Measurements from ENCODE around the gene ZNF319. TPM values are rescaled to one million over a fixed set of nuclear protein-coding genes. Genes with fewer than 3 reads are reported as not detected.

Gene ZNF319
- total and polyA plus RNA-seq, 8 donors = 1.4 to 11.0 (median 2.7) TPM; not detected in 1

DNA sequence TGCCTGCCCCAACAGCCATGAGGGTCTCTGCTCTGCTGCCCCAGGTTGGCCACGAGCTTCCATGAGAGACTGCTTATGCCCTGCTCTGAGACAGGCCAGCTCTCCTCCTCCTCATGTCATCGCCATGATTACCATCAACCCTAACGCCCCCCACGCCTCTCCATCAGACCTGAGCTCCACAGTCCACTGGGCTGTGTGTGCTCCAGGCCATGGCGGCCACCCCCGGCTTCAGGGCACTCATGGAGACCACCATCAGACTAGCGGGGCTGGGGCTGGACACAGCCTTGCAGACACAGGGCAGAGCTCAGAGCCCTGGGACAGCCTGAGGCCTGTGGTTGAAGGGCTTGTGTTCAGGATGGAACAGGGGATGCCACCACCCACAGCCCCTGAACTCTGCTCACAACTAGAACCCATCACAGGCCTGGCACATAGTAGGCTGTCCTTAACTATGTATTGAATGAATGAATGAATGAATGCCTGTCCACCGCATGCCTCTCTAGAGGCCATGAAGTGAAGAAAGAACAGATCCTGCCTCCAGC, 44.1 kb downstream of the ZNF319 start:
- no peak for TF ChIP-seq EP300 (IDR thresholded peaks at IDR 0.05)
- TF ChIP-seq, protein P1, sequence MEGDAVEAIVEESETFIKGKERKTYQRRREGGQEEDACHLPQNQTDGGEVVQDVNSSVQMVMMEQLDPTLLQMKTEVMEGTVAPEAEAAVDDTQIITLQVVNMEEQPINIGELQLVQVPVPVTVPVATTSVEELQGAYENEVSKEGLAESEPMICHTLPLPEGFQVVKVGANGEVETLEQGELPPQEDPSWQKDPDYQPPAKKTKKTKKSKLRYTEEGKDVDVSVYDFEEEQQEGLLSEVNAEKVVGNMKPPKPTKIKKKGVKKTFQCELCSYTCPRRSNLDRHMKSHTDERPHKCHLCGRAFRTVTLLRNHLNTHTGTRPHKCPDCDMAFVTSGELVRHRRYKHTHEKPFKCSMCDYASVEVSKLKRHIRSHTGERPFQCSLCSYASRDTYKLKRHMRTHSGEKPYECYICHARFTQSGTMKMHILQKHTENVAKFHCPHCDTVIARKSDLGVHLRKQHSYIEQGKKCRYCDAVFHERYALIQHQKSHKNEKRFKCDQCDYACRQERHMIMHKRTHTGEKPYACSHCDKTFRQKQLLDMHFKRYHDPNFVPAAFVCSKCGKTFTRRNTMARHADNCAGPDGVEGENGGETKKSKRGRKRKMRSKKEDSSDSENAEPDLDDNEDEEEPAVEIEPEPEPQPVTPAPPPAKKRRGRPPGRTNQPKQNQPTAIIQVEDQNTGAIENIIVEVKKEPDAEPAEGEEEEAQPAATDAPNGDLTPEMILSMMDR (IDR thresholded peaks at IDR 0.05) = no peak
- TF ChIP-seq POLR2A (IDR thresholded peaks at IDR 0.05) = no peak
- TF ChIP-seq POLR2AphosphoS5 (IDR thresholded peaks at IDR 0.05) = no peak
- Histone ChIP-seq H3K4me3 (no peak overlapping the region), H3K4me1 (no peaks in the 10 kb centered on the region), H3K27me3 (peaks cover 0 to 15% (median 0%) of the 10 kb centered on the region in 3 donors), H3K9me3 (no peaks in the 10 kb centered on the region), H3K27ac (no peak overlapping the region), H3K36me3 (no peaks in the 10 kb centered on the region)
- intact Hi-C loops (cut with DNase I; ENCODE audit: low total_unique reads) = no loop called here
- no peak for DNase-seq
- WGBS, 5 donors = 87 to 94% (median 92%) methylated on average over 5 to 8 of the region's 8 CpGs

DNA sequence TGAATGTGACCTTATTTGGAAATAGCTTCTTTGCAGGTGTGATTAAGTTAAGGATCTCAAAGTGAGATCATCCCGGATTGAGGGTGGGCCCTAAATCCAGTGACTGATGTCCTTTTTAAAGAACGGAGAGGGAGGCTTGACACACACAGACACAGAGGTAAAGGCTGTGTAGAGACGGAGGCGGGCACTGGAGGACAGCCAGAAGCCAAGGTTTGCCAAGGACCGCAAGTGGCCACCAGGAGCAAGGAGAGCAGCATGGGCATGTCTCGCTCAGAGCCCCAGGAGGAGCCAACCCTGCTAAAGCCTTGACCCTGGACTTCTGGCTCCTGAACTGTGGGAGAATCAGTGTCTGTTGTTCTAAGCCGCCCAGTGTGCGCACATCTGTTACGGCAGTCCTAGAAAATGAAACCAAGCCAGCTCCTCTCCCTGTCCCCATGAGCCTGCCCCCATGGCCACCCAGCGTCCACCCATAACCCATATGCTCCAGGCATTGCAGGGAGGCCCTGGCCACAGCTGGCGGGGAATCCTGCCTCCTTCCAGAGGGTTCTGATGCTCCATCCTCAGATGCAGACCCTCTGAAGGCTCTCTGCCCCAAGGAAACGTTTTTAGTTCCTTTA, 44.8 kb downstream of the ZNF319 start:
- no peaks in the 10 kb centered on the region for H3K36me3 ChIP-seq
- no peak for TF ChIP-seq EP300 (IDR thresholded peaks at IDR 0.05)
- TF ChIP-seq, protein P1 (IDR thresholded peaks at IDR 0.05) = peak in 2 of 7 experiments; percentile 9 to 24
- H3K27ac ChIP-seq = no peak overlapping the region
- no peak overlapping the region for H3K4me3 ChIP-seq
- H3K4me1 ChIP-seq = no peaks in the 10 kb centered on the region
- peak in 1 of 2 donors; percentile 82 for DNase-seq
- intact Hi-C loops (cut with DNase I; ENCODE audit: low total_unique reads) = no loop called here
- peaks cover 0 to 16% (median 0%) of the 10 kb centered on the region in 3 donors for H3K27me3 ChIP-seq
- H3K9me3 ChIP-seq = no peaks in the 10 kb centered on the region
- WGBS, 5 donors = 42 to 50% (median 43%) methylated on average over 12 of the region's 12 CpGs

DNA sequence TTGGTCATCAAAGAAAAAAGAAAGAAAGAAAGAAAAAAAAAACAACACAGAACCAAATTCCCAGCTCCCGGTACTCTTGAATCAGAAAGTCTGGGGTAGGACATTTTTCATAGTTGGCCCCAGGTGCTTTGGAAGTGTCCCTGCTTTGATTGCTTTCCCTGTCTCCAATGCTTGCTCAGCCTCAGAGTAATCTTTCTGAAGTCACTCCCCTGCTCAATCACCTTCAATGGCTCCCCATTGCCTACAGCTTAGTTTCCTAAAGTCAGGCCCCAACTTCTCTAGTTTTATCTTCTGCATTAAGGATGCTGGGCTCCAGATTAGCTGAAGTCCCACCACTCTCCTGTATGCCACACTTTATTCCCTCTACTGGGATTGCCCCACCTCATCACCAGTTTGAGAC, 46.6 kb downstream of the ZNF319 start:
- no peak for DNase-seq
- H3K9me3 ChIP-seq = no peaks in the 10 kb centered on the region
- intact Hi-C loops (cut with DNase I; ENCODE audit: low total_unique reads) = no loop called here
- TF ChIP-seq, protein P1 (IDR thresholded peaks at IDR 0.05) = no peak
- TF ChIP-seq EP300 (IDR thresholded peaks at IDR 0.05) (no peak), POLR2AphosphoS5 (IDR thresholded peaks at IDR 0.05) (no peak)
- peaks cover 0 to 24% (median 0%) of the 10 kb centered on the region in 3 donors for H3K27me3 ChIP-seq
- H3K36me3 ChIP-seq = no peaks in the 10 kb centered on the region
- WGBS, 5 donors = 87 to 100% (median 97%) methylated on average over 1 of the region's 1 CpG
- no peak overlapping the region for H3K27ac ChIP-seq
- no peak overlapping the region for H3K4me3 ChIP-seq
- no peaks in the 10 kb centered on the region for H3K4me1 ChIP-seq

DNA sequence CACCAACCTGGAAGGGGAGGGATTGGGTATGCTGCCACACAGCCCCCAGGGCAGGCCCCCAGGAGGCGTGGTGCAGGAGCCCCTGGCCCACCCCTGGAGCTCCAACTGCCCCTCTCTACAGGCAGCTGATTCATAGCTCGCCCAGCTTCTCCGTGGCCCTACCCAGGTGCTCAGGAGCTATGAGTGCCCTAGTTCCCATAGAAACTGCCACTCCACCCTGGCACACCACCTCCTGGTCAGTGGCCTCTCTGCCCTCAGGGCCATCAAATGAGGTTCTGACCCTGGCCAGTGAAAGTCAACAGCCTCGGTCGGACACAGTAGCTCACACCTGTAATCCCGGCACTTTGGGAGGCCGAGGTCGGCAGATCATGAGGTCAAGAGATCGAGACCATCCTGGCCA, 47.6 kb downstream of the ZNF319 start:
- no peak for DNase-seq
- Histone ChIP-seq H3K4me1 (no peaks in the 10 kb centered on the region), H3K27ac (no peak overlapping the region), H3K27me3 (peaks cover 0 to 26% (median 0%) of the 10 kb centered on the region in 3 donors), H3K9me3 (no peaks in the 10 kb centered on the region), H3K36me3 (no peaks in the 10 kb centered on the region), H3K4me3 (no peak overlapping the region)
- 84 to 89% (median 84%) methylated on average over 9 of the region's 9 CpGs for WGBS, 5 donors
- TF ChIP-seq, protein P1 (IDR thresholded peaks at IDR 0.05) = no peak
- TF ChIP-seq POLR2A (IDR thresholded peaks at IDR 0.05) (no peak), EP300 (IDR thresholded peaks at IDR 0.05) (no peak), POLR2AphosphoS5 (IDR thresholded peaks at IDR 0.05) (no peak)
- intact Hi-C loops (cut with DNase I; ENCODE audit: low total_unique reads) = no loop called here

Measured in stomach (tissue), 9 donors.